GM23338 (cell line): Measurements from ENCODE around the gene TPP1. TPM values are rescaled to one million over a fixed set of nuclear protein-coding genes. Genes with fewer than 3 reads are reported as not detected.

Experiments used
- ATAC-seq: fragments of 200-7000 bp; cut with Tn5 transposase; 3 replicates; pipeline ENCODE4 v1.9.1; 2020
- DNase-seq: peaks from one replicate; pipeline ENCODE4 v3.0.0-alpha.2; 2015; ENCODE audit warnings: low spot score
- H2AFZ ChIP-seq: fragments of 200-600 bp; sonication (generic); 2 replicates; pipeline ENCODE4 v1.8.0; 2016; ENCODE audit warnings: antibody characterized with exemption, mild to moderate bottlenecking, moderate library complexity
- H3F3A ChIP-seq: fragments of 200-600 bp; sonication (generic); replicated peaks from 2 replicates; pipeline ENCODE4 v1.8.0; 2017; ENCODE audit warnings: antibody characterized with exemption, mixed run types, low read depth
- H3K27ac ChIP-seq: fragments of 200-600 bp; sonication (generic); 2 replicates; pipeline ENCODE4 v1.6.1; 2016; ENCODE audit warnings: low read depth
- H3K27me3 ChIP-seq: fragments of 200-600 bp; sonication (generic); 2 replicates; pipeline ENCODE4 v1.8.0; 2016; ENCODE audit warnings: mild to moderate bottlenecking, mixed run types, moderate library complexity; ENCODE audit not compliant: insufficient read depth
- H3K36me3 ChIP-seq: fragments of 200-600 bp; sonication (generic); 2 replicates; pipeline ENCODE4 v1.8.0; 2016; ENCODE audit warnings: mild to moderate bottlenecking; ENCODE audit not compliant: insufficient read depth
- H3K4me1 ChIP-seq: fragments of 200-600 bp; sonication (generic); 2 replicates; pipeline ENCODE4 v1.8.0; 2016; ENCODE audit warnings: mild to moderate bottlenecking, moderate library complexity; ENCODE audit not compliant: insufficient read depth
- H3K4me2 ChIP-seq: fragments of 200-600 bp; sonication (generic); 2 replicates; pipeline ENCODE4 v1.7.1; 2017; ENCODE audit warnings: mixed run types
- H3K4me3 ChIP-seq: fragments of 200-600 bp; sonication (generic); 2 replicates; pipeline ENCODE4 v1.6.1; 2016; ENCODE audit warnings: mixed run types
- H3K79me2 ChIP-seq: fragments of 200-600 bp; sonication (generic); replicated peaks from 2 replicates; pipeline ENCODE4 v1.8.0; 2017; ENCODE audit warnings: mild to moderate bottlenecking; ENCODE audit not compliant: insufficient read depth
- H3K9me2 ChIP-seq: fragments of 200-600 bp; sonication (generic); 2 replicates; pipeline ENCODE4 v1.8.0; 2017; ENCODE audit not compliant: insufficient read depth
- H4K20me1 ChIP-seq: fragments of 200-600 bp; sonication (generic); replicated peaks from 2 replicates; pipeline ENCODE4 v1.8.0; 2017; ENCODE audit warnings: mild to moderate bottlenecking; ENCODE audit not compliant: insufficient read depth
- H3K27ac Mint-ChIP-seq: 2 replicates; pipeline ENCODE4 v1.8.0; 2020; ENCODE audit warnings: inconsistent platforms, mild to moderate bottlenecking, moderate library complexity, mixed read lengths
- H3K27me3 Mint-ChIP-seq: 3 replicates; pipeline ENCODE4 v1.8.0; 2022; ENCODE audit warnings: low read depth, mild to moderate bottlenecking, moderate library complexity, mixed read lengths, inconsistent platforms; ENCODE audit not compliant: insufficient read depth, poor library complexity
- H3K36me3 Mint-ChIP-seq: 3 replicates; pipeline ENCODE4 v1.8.0; 2021; ENCODE audit warnings: low read depth, mild to moderate bottlenecking, inconsistent platforms, moderate library complexity, mixed read lengths
- H3K4me1 Mint-ChIP-seq: 3 replicates; pipeline ENCODE4 v1.8.0; 2020; ENCODE audit warnings: mild to moderate bottlenecking, inconsistent platforms, mixed read lengths
- H3K4me3 Mint-ChIP-seq: 3 replicates; pipeline ENCODE4 v1.8.0; 2021; ENCODE audit warnings: moderate library complexity, mild to moderate bottlenecking, inconsistent platforms, mixed read lengths
- H3K9me3 Mint-ChIP-seq: 3 replicates; pipeline ENCODE4 v1.8.0; 2020; ENCODE audit warnings: moderate library complexity, mild to moderate bottlenecking, inconsistent platforms, mixed read lengths
- CREB1 ChIP-seq: fragments of 250-450 bp; sonication (Bioruptor Pico); IDR thresholded peaks from 2 replicates; pipeline ENCODE4 v1.5.0; 2020; ENCODE audit warnings: low read depth, mild to moderate bottlenecking, moderate library complexity
- CTCF ChIP-seq, 2 experiments: fragments of 200-600 bp in 1 of 2; sonication (generic) in 1 of 2; conservative IDR thresholded peaks; 2 replicates each; pipeline versions ENCODE4 v1.5.1 to v1.6.1; 2016 to 2017; ENCODE audit warnings: antibody characterized with exemption in 2 of 2, low read depth in 2 of 2, mild to moderate bottlenecking in 2 of 2, moderate library complexity in 1 of 2
- ETS1 ChIP-seq: IDR thresholded peaks from 2 replicates; pipeline ENCODE4 v1.6.1; 2016; ENCODE audit warnings: antibody characterized with exemption
- EZH2 ChIP-seq: fragments of 200-600 bp; sonication (generic); IDR thresholded peaks from one replicate; pipeline ENCODE4 v1.8.0; 2017; ENCODE audit warnings: antibody characterized with exemption, mild to moderate bottlenecking, low read depth; ENCODE audit not compliant: unreplicated experiment
- EZH2phosphoT487 ChIP-seq: fragments of 200-600 bp; sonication (generic); IDR thresholded peaks from one replicate; pipeline ENCODE4 v1.8.1; 2018; ENCODE audit warnings: antibody characterized with exemption; ENCODE audit not compliant: unreplicated experiment
- JUNB ChIP-seq: IDR thresholded peaks from one replicate; pipeline ENCODE4 v1.6.1; 2016; ENCODE audit warnings: antibody characterized with exemption; ENCODE audit not compliant: unreplicated experiment
- POLR2AphosphoS5 ChIP-seq: IDR thresholded peaks from 2 replicates; pipeline ENCODE4 v1.6.1; 2016; ENCODE audit warnings: antibody characterized with exemption, low read depth
- REST ChIP-seq: IDR thresholded peaks from one replicate; pipeline ENCODE4 v1.6.1; 2018; ENCODE audit warnings: antibody characterized with exemption; ENCODE audit not compliant: unreplicated experiment
- STAT1 ChIP-seq: IDR thresholded peaks from one replicate; pipeline ENCODE4 v1.6.1; 2016; ENCODE audit warnings: antibody characterized with exemption; ENCODE audit not compliant: unreplicated experiment
- ZNF114 ChIP-seq: fragments of 250-450 bp; sonication (Bioruptor Pico); IDR thresholded peaks from 2 replicates; pipeline ENCODE4 v1.5.0; 2020; ENCODE audit warnings: mild to moderate bottlenecking, moderate library complexity
- ZNF331 ChIP-seq: fragments of 250-450 bp; sonication (Bioruptor Pico); IDR thresholded peaks from 2 replicates; pipeline ENCODE4 v1.5.0; 2020; ENCODE audit warnings: low read depth, mild to moderate bottlenecking, moderate library complexity
- ZNF462 ChIP-seq: fragments of 250-450 bp; sonication (Bioruptor Pico); IDR thresholded peaks from 2 replicates; pipeline ENCODE4 v1.5.0; 2020; ENCODE audit warnings: mild to moderate bottlenecking, moderate library complexity
- polyA plus RNA-seq: library from polyadenylated mRNA; unstranded; fragments of >200 nt; fragmentation: Nextera tagmentation; extraction: Ambion mirVana; gene quantifications from 2 replicates; pipeline ENCODE4 v1.2.1, GENCODE V29; 2016
- total RNA-seq: library from RNA; depleted of rRNA; stranded (reverse); fragments of >200 nt; shearing (Covaris generic); gene quantifications from 2 replicates; pipeline ENCODE4 v1.2.3, GENCODE V29; 2014

The TPP1 gene
- total and polyA plus RNA-seq, 2 experiments from 2014 or later: 21.7 to 49.7 TPM

GRCh38 chr11:6588018-6588417 is 31.2 kb downstream of the TPP1 start:
- Mint-ChIP-seq H3K4me1 (no peaks in the 10 kb centered on the region), H3K36me3 (peaks cover 15% of the 10 kb centered on the region), H3K4me3 (no peak overlapping the region), H3K9me3 (peaks cover 18% of the 10 kb centered on the region; the same call in 2 of the 3 replicates), H3K27me3 (peaks cover 2% of the 10 kb centered on the region), H3K27ac (no peak overlapping the region)
- no peak overlapping the region for H2AFZ ChIP-seq
- no peak overlapping the region for H3K4me2 ChIP-seq
- H3K27ac ChIP-seq: no peak overlapping the region
- H3K36me3 ChIP-seq: 0 out of 2 replicates have a peak, but pooled peaks cover 6% of the 10 kb centered on the region
- DNase-seq: no peak
- H3K27me3 ChIP-seq: no peaks in the 10 kb centered on the region
- H3K4me3 ChIP-seq: no peak overlapping the region
- H3K79me2 ChIP-seq: no peaks in the 10 kb centered on the region
- H3K9me2 ChIP-seq: no peaks in the 10 kb centered on the region
- no peaks in the 10 kb centered on the region for H4K20me1 ChIP-seq
- TF ChIP-seq REST (no peak), ZNF114 (CRISPR knock-in tag) (no peak), POLR2AphosphoS5 (no peak), EZH2phosphoT487 (no peak), JUNB (no peak), CTCF (conservative IDR thresholded peaks at IDR 0.05; ENCODE audit: low read depth in 2 of 2) (no peak), ZNF331 (no peak), ZNF462 (CRISPR knock-in tag) (no peak), CREB1 (no peak), EZH2 (no peak), STAT1 (no peak), ETS1 (no peak)
- no peaks in the 10 kb centered on the region for H3K4me1 ChIP-seq
- H3F3A ChIP-seq: no peaks in the 10 kb centered on the region
- no peak for ATAC-seq
